H9 (cell line): ENCODE measurements around the gene TSFM. TPM values are rescaled to one million over a fixed set of nuclear protein-coding genes. Genes with fewer than 3 reads are reported as not detected.

Experiments used
- DNase-seq: peaks from one replicate; pipeline ENCODE4 v3.0.0-alpha.2; 2017
- H2AFZ ChIP-seq: one replicate; pipeline ENCODE4 v1.6.1; 2013; ENCODE audit warnings: mild to moderate bottlenecking, low read length, control low read depth, moderate library complexity
- H2AK5ac ChIP-seq: 2 replicates; pipeline ENCODE4 v1.6.1; 2013; ENCODE audit warnings: low read length, control low read depth, mixed read lengths; ENCODE audit not compliant: insufficient read length
- H2BK120ac ChIP-seq: one replicate; pipeline ENCODE4 v1.6.1; 2013; ENCODE audit warnings: low read depth, mild to moderate bottlenecking, low read length, control low read depth, inconsistent platforms; ENCODE audit not compliant: poor library complexity, severe bottlenecking
- H2BK12ac ChIP-seq: 2 replicates; pipeline ENCODE4 v1.6.1; 2013; ENCODE audit warnings: low read length, control low read depth, mixed read lengths, low read depth; ENCODE audit not compliant: insufficient read length
- H2BK15ac ChIP-seq: 2 replicates; pipeline ENCODE4 v1.6.1; 2013; ENCODE audit warnings: low read depth, low read length, control low read depth
- H2BK20ac ChIP-seq: one replicate; pipeline ENCODE4 v1.6.1; 2013; ENCODE audit warnings: low read depth, mild to moderate bottlenecking, low read length, control low read depth, inconsistent platforms; ENCODE audit not compliant: poor library complexity, severe bottlenecking
- H2BK5ac ChIP-seq: 2 replicates; pipeline ENCODE4 v1.6.1; 2013; ENCODE audit warnings: low read length, control low read depth, mixed read lengths; ENCODE audit not compliant: insufficient read length
- H3K14ac ChIP-seq: 2 replicates; pipeline ENCODE4 v1.6.1; 2013; ENCODE audit warnings: low read length, control low read depth; ENCODE audit not compliant: insufficient read depth
- H3K18ac ChIP-seq: 2 replicates; pipeline ENCODE4 v1.6.1; 2013; ENCODE audit warnings: low read depth, mild to moderate bottlenecking, mixed read lengths, low read length, control low read depth; ENCODE audit not compliant: insufficient read length
- H3K23ac ChIP-seq: 2 replicates; pipeline ENCODE4 v1.6.1; 2013; ENCODE audit warnings: low read length, control low read depth, mixed read lengths, low read depth; ENCODE audit not compliant: insufficient read length
- H3K23me2 ChIP-seq: 2 replicates; pipeline ENCODE4 v1.6.1; 2013; ENCODE audit warnings: low read depth, mild to moderate bottlenecking, mixed read lengths, low read length, control low read depth; ENCODE audit not compliant: insufficient read length, poor library complexity, severe bottlenecking
- H3K27ac ChIP-seq: 2 replicates; pipeline ENCODE4 v1.5.1; 2013; ENCODE audit warnings: low read length, control low read depth, mixed read lengths, low read depth; ENCODE audit not compliant: insufficient read length
- H3K27me3 ChIP-seq: 2 replicates; pipeline ENCODE4 v1.6.1; 2013; ENCODE audit warnings: low read length, control low read depth, inconsistent platforms; ENCODE audit not compliant: insufficient read depth
- H3K4ac ChIP-seq: 2 replicates; pipeline ENCODE4 v1.6.1; 2013; ENCODE audit warnings: low read depth, mild to moderate bottlenecking, control low read depth, inconsistent platforms, low read length, moderate library complexity
- H3K4me1 ChIP-seq: 2 replicates; pipeline ENCODE4 v1.6.1; 2013; ENCODE audit warnings: low read length, control low read depth, inconsistent platforms; ENCODE audit not compliant: insufficient read depth
- H3K4me2 ChIP-seq: 2 replicates; pipeline ENCODE4 v1.6.1; 2013; ENCODE audit warnings: low read length, control low read depth, mixed read lengths; ENCODE audit not compliant: insufficient read length, insufficient read depth
- H3K56ac ChIP-seq: 2 replicates; pipeline ENCODE4 v1.6.1; 2013; ENCODE audit warnings: low read depth, mild to moderate bottlenecking, mixed read lengths, low read length, control low read depth; ENCODE audit not compliant: insufficient read length
- H3K79me1 ChIP-seq: 2 replicates; pipeline ENCODE4 v1.6.1; 2013; ENCODE audit warnings: low read depth, mild to moderate bottlenecking, moderate library complexity, low read length, control low read depth, inconsistent platforms; ENCODE audit not compliant: insufficient read depth, poor library complexity, severe bottlenecking
- H3K79me2 ChIP-seq: 2 replicates; pipeline ENCODE4 v1.6.1; 2013; ENCODE audit warnings: low read length, control low read depth, inconsistent platforms; ENCODE audit not compliant: insufficient read depth
- H3K9ac ChIP-seq: 2 replicates; pipeline ENCODE4 v1.6.1; 2013; ENCODE audit warnings: low read length, control low read depth, mixed read lengths; ENCODE audit not compliant: insufficient read length; ENCODE audit errors: extremely low read depth
- H3K9me3 ChIP-seq: one replicate; pipeline ENCODE4 v1.6.1; 2013; ENCODE audit warnings: low read depth, low read length, inconsistent platforms; ENCODE audit not compliant: control insufficient read depth
- H3T11ph ChIP-seq: one replicate; pipeline ENCODE4 v1.6.1; 2013; ENCODE audit warnings: mild to moderate bottlenecking, low read length, control low read depth, inconsistent platforms
- H4K20me1 ChIP-seq: one replicate; pipeline ENCODE4 v1.6.1; 2013; ENCODE audit not compliant: control insufficient read depth, insufficient read length, insufficient read depth
- H4K5ac ChIP-seq: 2 replicates; pipeline ENCODE4 v1.6.1; 2013; ENCODE audit warnings: low read depth, mild to moderate bottlenecking, mixed read lengths, low read length, control low read depth; ENCODE audit not compliant: insufficient read length
- H4K8ac ChIP-seq: replicated peaks from 2 replicates; pipeline ENCODE4 v1.6.1; 2013; ENCODE audit warnings: low read length, control low read depth, mixed read lengths, low read depth; ENCODE audit not compliant: insufficient read length
- H4K91ac ChIP-seq: 2 replicates; pipeline ENCODE4 v1.6.1; 2013; ENCODE audit warnings: low read depth, mild to moderate bottlenecking, moderate library complexity, mixed read lengths, low read length, control low read depth; ENCODE audit not compliant: insufficient read length
- H3K27ac Mint-ChIP-seq, 3 experiments: 2 replicates in 2 of 3; 3 replicates in 1 of 3; pipeline ENCODE4 v1.8.0; 2020 to 2021; ENCODE audit warnings: mixed read lengths in 3 of 3, mild to moderate bottlenecking in 1 of 3, moderate library complexity in 1 of 3
- H3K27me3 Mint-ChIP-seq: 2 replicates; pipeline ENCODE4 v1.8.0; 2021; ENCODE audit warnings: low read depth, mild to moderate bottlenecking, moderate library complexity, mixed read lengths
- H3K36me3 Mint-ChIP-seq, 3 experiments: 2 replicates in 2 of 3; 3 replicates in 1 of 3; pipeline ENCODE4 v1.8.0; 2020 to 2021; ENCODE audit warnings: low read depth in 3 of 3, mixed read lengths in 3 of 3; ENCODE audit not compliant: insufficient read depth in 1 of 3
- H3K4me1 Mint-ChIP-seq, 2 experiments: 2 replicates each; pipeline ENCODE4 v1.8.0; 2020; ENCODE audit warnings: mixed read lengths in 2 of 2
- H3K4me3 Mint-ChIP-seq, 2 experiments: 2 replicates in 1 of 2; 3 replicates in 1 of 2; pipeline ENCODE4 v1.8.0; 2020 to 2021; ENCODE audit warnings: mild to moderate bottlenecking in 2 of 2, mixed read lengths in 2 of 2, moderate library complexity in 1 of 2
- H3K9me3 Mint-ChIP-seq, 2 experiments: 2 replicates in 1 of 2; 3 replicates in 1 of 2; pipeline ENCODE4 v1.8.0; 2020; ENCODE audit warnings: mild to moderate bottlenecking in 2 of 2, mixed read lengths in 2 of 2, moderate library complexity in 1 of 2
- WGBS: extraction: QIAGEN DNeasy Blood & Tissue Kit; methylation state at CpG from one replicate; pipeline ENCODE4 v1.1.7; 2013; ENCODE audit warnings: missing lambda C conversion rate, low lambda C conversion rate, mixed read lengths; ENCODE audit not compliant: insufficient read length; ENCODE audit errors: extremely low coverage; 5-methylcytosine and 5-hydroxymethylcytosine counted together
- total RNA-seq: library from RNA; stranded (reverse); gene quantifications from 2 replicates; pipeline ENCODE4 v1.2.1, GENCODE V29; 2021
- TF ChIP-seq, protein P1 (sequence below): fragments of 200-600 bp; sonication (generic); conservative IDR thresholded peaks from 3 replicates; pipeline ENCODE4 v1.8.0; 2021; ENCODE audit warnings: antibody characterized with exemption, mild to moderate bottlenecking

TSFM gene
- total RNA-seq, 1 experiment from 2014 or later: 50.2 TPM

DNA sequence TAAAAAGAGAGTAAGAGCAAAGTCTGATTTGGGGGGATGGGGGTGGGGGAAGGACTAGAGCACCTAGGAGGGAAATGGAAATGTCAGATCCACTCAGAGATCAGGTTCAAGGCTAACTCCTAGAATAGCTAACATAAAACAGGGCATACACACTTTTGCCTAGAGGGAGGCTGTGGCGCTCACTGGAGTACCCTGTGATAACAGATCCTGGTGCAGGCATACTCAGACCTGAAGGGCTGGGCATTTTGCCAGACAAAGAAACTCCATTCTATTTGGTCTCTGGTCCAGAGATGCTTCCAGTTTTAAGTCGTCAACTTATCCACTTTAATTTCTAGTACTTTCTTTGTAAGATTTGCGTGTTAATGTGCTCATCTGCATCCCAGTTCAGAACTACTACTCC lies 58.1 kb downstream of the TSFM start:
- Histone ChIP-seq H3K18ac (no peak overlapping the region), H3K4me1 (peaks cover 26% of the 10 kb centered on the region), H2BK120ac (no peak overlapping the region), H2BK20ac (no peak overlapping the region), H4K8ac (no peak overlapping the region), H3K9me3 (no peaks in the 10 kb centered on the region), H3K4ac (no peak overlapping the region), H3K14ac (no peak overlapping the region), H3K23me2 (peaks cover 20% of the 10 kb centered on the region), H2AK5ac (no peak overlapping the region), H2BK5ac (no peak overlapping the region), H4K20me1 (no peaks in the 10 kb centered on the region), H3K27me3 (no peaks in the 10 kb centered on the region), H3K27ac (no peak overlapping the region), H2AFZ (no peak overlapping the region), H2BK15ac (no peak overlapping the region), H4K91ac (no peak overlapping the region), H3K4me2 (no peak overlapping the region), H3K23ac (no peak overlapping the region), H2BK12ac (no peak overlapping the region), H3K79me2 (peaks cover 44% of the 10 kb centered on the region; the same call in 1 of the 2 replicates), H3T11ph (no peak overlapping the region), H3K9ac (no peak overlapping the region), H3K56ac (no peak overlapping the region), H4K5ac (no peak overlapping the region), H3K79me1 (peaks cover 4% of the 10 kb centered on the region)
- H3K4me3 Mint-ChIP-seq: peak overlapping the region in 1 of 2 experiments; percentile 87; a peak in 3 of 5 replicates
- H3K27me3 Mint-ChIP-seq: no peaks in the 10 kb centered on the region
- H3K9me3 Mint-ChIP-seq: no peaks in the 10 kb centered on the region
- WGBS: no CpG with 5 or more reads among the region's 3 CpGs
- no peak for DNase-seq
- TF ChIP-seq, protein P1, sequence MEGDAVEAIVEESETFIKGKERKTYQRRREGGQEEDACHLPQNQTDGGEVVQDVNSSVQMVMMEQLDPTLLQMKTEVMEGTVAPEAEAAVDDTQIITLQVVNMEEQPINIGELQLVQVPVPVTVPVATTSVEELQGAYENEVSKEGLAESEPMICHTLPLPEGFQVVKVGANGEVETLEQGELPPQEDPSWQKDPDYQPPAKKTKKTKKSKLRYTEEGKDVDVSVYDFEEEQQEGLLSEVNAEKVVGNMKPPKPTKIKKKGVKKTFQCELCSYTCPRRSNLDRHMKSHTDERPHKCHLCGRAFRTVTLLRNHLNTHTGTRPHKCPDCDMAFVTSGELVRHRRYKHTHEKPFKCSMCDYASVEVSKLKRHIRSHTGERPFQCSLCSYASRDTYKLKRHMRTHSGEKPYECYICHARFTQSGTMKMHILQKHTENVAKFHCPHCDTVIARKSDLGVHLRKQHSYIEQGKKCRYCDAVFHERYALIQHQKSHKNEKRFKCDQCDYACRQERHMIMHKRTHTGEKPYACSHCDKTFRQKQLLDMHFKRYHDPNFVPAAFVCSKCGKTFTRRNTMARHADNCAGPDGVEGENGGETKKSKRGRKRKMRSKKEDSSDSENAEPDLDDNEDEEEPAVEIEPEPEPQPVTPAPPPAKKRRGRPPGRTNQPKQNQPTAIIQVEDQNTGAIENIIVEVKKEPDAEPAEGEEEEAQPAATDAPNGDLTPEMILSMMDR: no peak
- peak overlapping the region in 2 of 3 experiments; percentile 55 to 74; a peak in 4 of 7 replicates for H3K27ac Mint-ChIP-seq
- H3K36me3 Mint-ChIP-seq: peaks cover 0 to 3% (median 0%) of the 10 kb centered on the region in 3 experiments; a peak in 4 of 7 replicates
- peaks cover 84 to 86% of the 10 kb centered on the region in 2 experiments for H3K4me1 Mint-ChIP-seq
